Endothelial cell of umbilical vein (primary cell): ENCODE measurements around the gene ADAMTSL2. TPM values are rescaled to one million over a fixed set of nuclear protein-coding genes. Genes with fewer than 3 reads are reported as not detected.

Experiments used
- BruUV-seq: library from RNA; stranded (reverse); fragments of 400-500 nt; replicated peaks from 2 replicates; lab custom pipeline; 2021; lab: Mats Ljungman, UMichigan
- CTCF ChIA-PET: fragments of 300-600, 350-600 bp; sonication (Branson Sonifier 250); formaldehyde crosslinking; loops from one replicate; lab custom pipeline; 2021; ENCODE audit warnings: antibody characterized with exemption, inconsistent platforms; lab: Charles Lee
- POLR2A ChIA-PET: fragments of 300-600, 350-600 bp; sonication (Branson Sonifier 250); formaldehyde crosslinking; loops from one replicate; lab custom pipeline; 2021; ENCODE audit warnings: antibody characterized with exemption, inconsistent platforms; lab: Charles Lee
- DNase-seq: peaks from one replicate; pipeline ENCODE4 v3.0.0-alpha.2; 2011; ENCODE audit warnings: low read depth, low spot score
- FAIRE-seq: peaks from 2 replicates; lab custom pipeline; 2011; peaks lifted over from hg19 to GRCh38; lab: Jason Lieb, UNC
- H2AFZ ChIP-seq: 2 replicates; pipeline ENCODE4 v1.6.0; 2012; ENCODE audit warnings: low read depth, low read length, control low read depth, inconsistent platforms
- H3K27ac ChIP-seq: 2 replicates; pipeline ENCODE4 v1.5.1; 2011; ENCODE audit warnings: low read depth, mild to moderate bottlenecking, control low read depth, low read length, moderate library complexity; ENCODE audit not compliant: insufficient read depth
- H3K27me3 ChIP-seq, 2 experiments: 2 replicates each; pipeline versions ENCODE4 v1.6.0 to v1.6.1; 2011; ENCODE audit warnings: low read length in 2 of 2, mixed read lengths in 1 of 2; ENCODE audit not compliant: control insufficient read depth in 2 of 2, insufficient read depth in 2 of 2
- H3K36me3 ChIP-seq, 2 experiments: 2 replicates in 1 of 2; 3 replicates in 1 of 2; pipeline ENCODE4 v1.5.1; 2011; ENCODE audit warnings: low read length in 2 of 2, mild to moderate bottlenecking in 1 of 2, moderate library complexity in 1 of 2; ENCODE audit not compliant: control insufficient read depth in 2 of 2, insufficient read depth in 2 of 2; ENCODE audit errors: extremely low read depth in 1 of 2
- H3K4me1 ChIP-seq: 3 replicates; pipeline ENCODE4 v1.5.1; 2011; ENCODE audit warnings: mild to moderate bottlenecking, low read length; ENCODE audit not compliant: control insufficient read depth, insufficient read depth; ENCODE audit errors: extremely low read depth
- H3K4me2 ChIP-seq: 2 replicates; pipeline ENCODE4 v1.6.1; 2011; ENCODE audit warnings: low read length, control low read depth, mixed read lengths; ENCODE audit not compliant: insufficient read depth
- H3K4me3 ChIP-seq, 3 experiments: fragments of 200-600 bp in 1 of 3; sonication (generic), shearing (Covaris generic) in 1 of 3; replicated peaks in 1 of 3; 2 replicates each; pipeline ENCODE4 v1.5.1; 2011 to 2016; ENCODE audit warnings: control low read depth in 3 of 3, low read length in 3 of 3, mild to moderate bottlenecking in 2 of 3, inconsistent platforms in 1 of 3, low read depth in 1 of 3, moderate library complexity in 1 of 3; ENCODE audit not compliant: insufficient read depth in 1 of 3
- H3K79me2 ChIP-seq: 2 replicates; pipeline ENCODE4 v1.6.0; 2012; ENCODE audit warnings: low read length, inconsistent platforms; ENCODE audit not compliant: control insufficient read depth, insufficient read depth
- H3K9ac ChIP-seq: replicated peaks from 2 replicates; pipeline ENCODE3; 2011; ENCODE audit warnings: low read length, control low read depth; ENCODE audit not compliant: insufficient read depth; ENCODE audit errors: extremely low read depth
- H3K9me1 ChIP-seq: replicated peaks from 3 replicates; pipeline ENCODE4 v1.6.0; 2011; ENCODE audit warnings: mild to moderate bottlenecking, low read length; ENCODE audit not compliant: control insufficient read depth, insufficient read depth; ENCODE audit errors: extremely low read depth
- H3K9me3 ChIP-seq: replicated peaks from 2 replicates; pipeline ENCODE4 v1.5.1; 2012; ENCODE audit warnings: low read length, inconsistent platforms; ENCODE audit not compliant: control insufficient read depth, insufficient read depth
- H4K20me1 ChIP-seq: replicated peaks from 2 replicates; pipeline ENCODE3; 2011; ENCODE audit warnings: mild to moderate bottlenecking, low read length; ENCODE audit not compliant: control insufficient read depth, insufficient read depth; ENCODE audit errors: extremely low read depth
- EZH2 ChIP-seq: IDR thresholded peaks from 2 replicates; pipeline ENCODE4 v1.6.1; 2012; ENCODE audit warnings: borderline replicate concordance, low read depth, mild to moderate bottlenecking, moderate library complexity, low read length, inconsistent platforms; ENCODE audit not compliant: severe bottlenecking
- FOS ChIP-seq: IDR thresholded peaks from 2 replicates; pipeline ENCODE4 v1.6.1; 2011; ENCODE audit warnings: mild to moderate bottlenecking, low read length, moderate library complexity, borderline replicate concordance; ENCODE audit not compliant: insufficient read depth
- GATA2 ChIP-seq: IDR thresholded peaks from 2 replicates; pipeline ENCODE4 v1.7.0; 2011; ENCODE audit warnings: low read depth, mild to moderate bottlenecking, moderate library complexity, mixed read lengths, low read length; ENCODE audit not compliant: insufficient read length, insufficient read depth
- POLR2A ChIP-seq: IDR thresholded peaks from 2 replicates; pipeline ENCODE4 v1.6.1; 2012; ENCODE audit warnings: low read depth, mild to moderate bottlenecking, control low read depth, low read length
- POLR2AphosphoS5 ChIP-seq: IDR thresholded peaks from 2 replicates; pipeline ENCODE4 v1.6.1; 2012; ENCODE audit warnings: low read depth, mild to moderate bottlenecking, control low read depth, low read length, moderate library complexity; ENCODE audit not compliant: insufficient read depth
- dilution Hi-C: fragments of 300-500 bp; cut with MboI; formaldehyde crosslinking; loops from one replicate; pipeline ENCODE4 v1.15.0; 2019; ENCODE audit warnings: low sequenced_read_pairs; ENCODE audit not compliant: extremely low pct_ligation_motif_present
- intact Hi-C: fragments of 100-400 bp; cut with micrococcal nuclease; formaldehyde crosslinking; loops from one replicate; pipeline ENCODE4 v1.10.0; 2022
- polyA plus RNA-seq, 4 experiments: library from polyadenylated mRNA; depleted of rRNA in 3 of 4; stranded (reverse) in 3 of 4; unstranded in 1 of 4; fragments of >200 nt; gene quantifications; 2 replicates each; pipeline versions ENCODE4 v1.2.1 to v1.2.3, GENCODE V29; 2011 to 2012; ENCODE audit warnings: missing spikeins in 1 of 4
- total RNA-seq: library from RNA; stranded (reverse); gene quantifications from 2 replicates; pipeline ENCODE4 v1.2.3, GENCODE V29; 2021
- TF ChIP-seq, protein P1 (sequence below), 2 donors: IDR thresholded peaks; 1 replicate in 1 of 2; 2 replicates in 1 of 2; pipeline ENCODE4 v1.5.1; 2011; ENCODE audit warnings: low read length in 2 of 2, mild to moderate bottlenecking in 2 of 2, moderate library complexity in 2 of 2, control low read depth in 1 of 2, inconsistent platforms in 1 of 2, low read depth in 1 of 2; ENCODE audit not compliant: insufficient read depth in 1 of 2; ENCODE audit errors: extremely low read depth in 1 of 2
- TF ChIP-seq, protein P2 (sequence below): IDR thresholded peaks from 2 replicates; pipeline ENCODE4 v1.6.1; 2011; ENCODE audit not compliant: insufficient read depth, insufficient read length

ADAMTSL2 gene
- total and polyA plus RNA-seq, 2 donors (not counting 3 experiments of a cell fraction or from before 2014, with no cell fraction given): not detected

DNA sequence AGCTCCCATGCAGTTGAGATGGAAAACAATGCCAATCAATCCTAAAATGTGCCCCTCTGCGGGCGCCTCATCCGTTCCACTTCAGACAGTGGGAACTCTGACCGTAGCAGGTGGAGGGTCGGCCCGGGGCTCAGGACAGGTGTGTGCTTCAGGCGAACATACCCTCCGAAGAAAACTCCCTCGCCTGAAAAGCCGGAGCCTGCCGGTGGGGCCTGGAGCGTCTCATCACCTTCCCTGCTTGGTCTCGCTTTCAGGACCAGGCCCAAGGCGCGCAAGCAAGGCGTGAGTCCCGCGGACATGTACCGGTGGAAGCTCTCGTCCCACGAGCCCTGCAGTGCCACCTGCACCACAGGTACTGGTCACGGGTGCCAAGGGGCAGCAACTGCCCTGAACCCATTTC lies 26.4 kb downstream of the ADAMTSL2 start:
- no TSS peak for BruUV-seq
- dilution Hi-C loops (no loop called here), intact Hi-C loops (no loop called here)
- no peak for FAIRE-seq
- no peak overlapping the region for H3K27ac ChIP-seq
- peaks cover 14% of the 10 kb centered on the region for H3K4me1 ChIP-seq
- H2AFZ ChIP-seq: no peak overlapping the region
- no peak overlapping the region for H3K9ac ChIP-seq
- no peak overlapping the region for H3K4me3 ChIP-seq
- ChIA-PET CTCF (no interaction called here), POLR2A (no interaction called here)
- no peaks in the 10 kb centered on the region for H3K27me3 ChIP-seq
- H3K79me2 ChIP-seq: no peaks in the 10 kb centered on the region
- no peaks in the 10 kb centered on the region for H4K20me1 ChIP-seq
- no peak for DNase-seq
- H3K9me3 ChIP-seq: no peaks in the 10 kb centered on the region
- TF ChIP-seq GATA2 (no peak), POLR2AphosphoS5 (no peak), EZH2 (no peak), FOS (no peak), POLR2A (no peak)
- TF ChIP-seq, protein P1, sequence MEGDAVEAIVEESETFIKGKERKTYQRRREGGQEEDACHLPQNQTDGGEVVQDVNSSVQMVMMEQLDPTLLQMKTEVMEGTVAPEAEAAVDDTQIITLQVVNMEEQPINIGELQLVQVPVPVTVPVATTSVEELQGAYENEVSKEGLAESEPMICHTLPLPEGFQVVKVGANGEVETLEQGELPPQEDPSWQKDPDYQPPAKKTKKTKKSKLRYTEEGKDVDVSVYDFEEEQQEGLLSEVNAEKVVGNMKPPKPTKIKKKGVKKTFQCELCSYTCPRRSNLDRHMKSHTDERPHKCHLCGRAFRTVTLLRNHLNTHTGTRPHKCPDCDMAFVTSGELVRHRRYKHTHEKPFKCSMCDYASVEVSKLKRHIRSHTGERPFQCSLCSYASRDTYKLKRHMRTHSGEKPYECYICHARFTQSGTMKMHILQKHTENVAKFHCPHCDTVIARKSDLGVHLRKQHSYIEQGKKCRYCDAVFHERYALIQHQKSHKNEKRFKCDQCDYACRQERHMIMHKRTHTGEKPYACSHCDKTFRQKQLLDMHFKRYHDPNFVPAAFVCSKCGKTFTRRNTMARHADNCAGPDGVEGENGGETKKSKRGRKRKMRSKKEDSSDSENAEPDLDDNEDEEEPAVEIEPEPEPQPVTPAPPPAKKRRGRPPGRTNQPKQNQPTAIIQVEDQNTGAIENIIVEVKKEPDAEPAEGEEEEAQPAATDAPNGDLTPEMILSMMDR (IDR thresholded peaks at IDR 0.05; ENCODE audit: extremely low read depth in 1 of 2, insufficient read depth in 1 of 2, low read depth in 1 of 2, low read length in 2 of 2): no peak
- TF ChIP-seq, protein P2, sequence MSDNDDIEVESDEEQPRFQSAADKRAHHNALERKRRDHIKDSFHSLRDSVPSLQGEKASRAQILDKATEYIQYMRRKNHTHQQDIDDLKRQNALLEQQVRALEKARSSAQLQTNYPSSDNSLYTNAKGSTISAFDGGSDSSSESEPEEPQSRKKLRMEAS: no peak
- H3K9me1 ChIP-seq: no peaks in the 10 kb centered on the region
- no peak overlapping the region for H3K4me2 ChIP-seq
- H3K36me3 ChIP-seq: no peaks in the 10 kb centered on the region
